GM23338 (cell line): Measurements from ENCODE around the gene SLC29A1.

Source experiments
- CREB1 ChIP-seq: fragments of 250-450 bp; sonication (Bioruptor Pico); IDR thresholded peaks from 2 replicates; pipeline ENCODE4 v1.5.0; 2020; ENCODE audit warnings: low read depth, mild to moderate bottlenecking, moderate library complexity
- POLR2AphosphoS5 ChIP-seq: IDR thresholded peaks from 2 replicates; pipeline ENCODE4 v1.6.1; 2016; ENCODE audit warnings: antibody characterized with exemption, low read depth
- TF ChIP-seq, protein P1 (sequence below): IDR thresholded peaks from one replicate; pipeline ENCODE4 v1.6.1; 2018; ENCODE audit warnings: antibody characterized with exemption; ENCODE audit not compliant: unreplicated experiment
- TF ChIP-seq, protein P2 (sequence below), 2 experiments: fragments of 200-600 bp in 1 of 2; sonication (generic) in 1 of 2; conservative IDR thresholded peaks; 2 replicates each; pipeline versions ENCODE4 v1.5.1 to v1.6.1; 2016 to 2017; ENCODE audit warnings: antibody characterized with exemption in 2 of 2, low read depth in 2 of 2, mild to moderate bottlenecking in 2 of 2, moderate library complexity in 1 of 2

DNA sequence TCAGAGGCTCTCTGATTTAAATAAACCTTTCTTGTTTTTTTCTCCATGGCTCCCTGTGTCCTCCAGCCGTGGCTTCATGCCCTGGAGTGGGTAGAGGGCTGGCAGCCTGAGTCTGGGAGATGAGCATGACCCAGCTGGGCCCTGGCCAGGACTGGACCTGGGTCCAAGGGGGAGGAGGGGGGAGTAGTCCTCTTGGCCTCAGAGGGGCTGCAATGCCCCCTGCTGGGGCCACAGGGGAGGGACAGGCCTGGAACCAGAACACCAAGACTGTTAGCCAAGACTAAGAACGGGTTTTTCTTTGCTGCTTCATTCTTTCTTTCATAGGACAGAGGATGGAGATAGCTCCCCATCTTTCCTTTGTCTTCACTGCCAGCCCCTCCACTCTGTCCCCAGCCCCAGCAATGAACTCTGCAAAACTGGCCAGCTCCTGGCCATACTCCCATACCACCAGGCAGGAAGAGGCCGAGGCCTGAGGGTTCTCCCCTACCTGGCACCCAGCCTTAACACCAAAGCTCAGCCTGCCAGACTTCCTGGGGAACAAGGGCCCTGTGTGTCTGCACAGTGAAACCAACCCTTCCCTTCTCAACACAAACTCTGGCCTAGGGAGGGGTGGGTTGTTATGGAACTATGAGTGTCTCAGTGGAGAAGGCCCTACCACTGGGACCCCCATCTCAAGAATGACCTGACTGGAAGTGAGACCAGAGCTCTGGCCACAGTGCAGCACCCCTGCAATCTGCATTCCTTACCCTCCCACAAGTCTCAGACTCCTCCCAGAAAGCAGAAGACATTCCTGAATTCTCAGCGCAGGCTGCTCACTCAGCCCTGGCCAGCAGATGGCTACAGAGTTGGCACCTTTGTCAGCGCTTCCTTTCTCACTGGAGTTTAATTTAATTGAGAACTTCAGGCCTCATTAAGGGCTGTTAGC, 11.0 kb downstream of the SLC29A1 start:
- TF ChIP-seq, protein P1, sequence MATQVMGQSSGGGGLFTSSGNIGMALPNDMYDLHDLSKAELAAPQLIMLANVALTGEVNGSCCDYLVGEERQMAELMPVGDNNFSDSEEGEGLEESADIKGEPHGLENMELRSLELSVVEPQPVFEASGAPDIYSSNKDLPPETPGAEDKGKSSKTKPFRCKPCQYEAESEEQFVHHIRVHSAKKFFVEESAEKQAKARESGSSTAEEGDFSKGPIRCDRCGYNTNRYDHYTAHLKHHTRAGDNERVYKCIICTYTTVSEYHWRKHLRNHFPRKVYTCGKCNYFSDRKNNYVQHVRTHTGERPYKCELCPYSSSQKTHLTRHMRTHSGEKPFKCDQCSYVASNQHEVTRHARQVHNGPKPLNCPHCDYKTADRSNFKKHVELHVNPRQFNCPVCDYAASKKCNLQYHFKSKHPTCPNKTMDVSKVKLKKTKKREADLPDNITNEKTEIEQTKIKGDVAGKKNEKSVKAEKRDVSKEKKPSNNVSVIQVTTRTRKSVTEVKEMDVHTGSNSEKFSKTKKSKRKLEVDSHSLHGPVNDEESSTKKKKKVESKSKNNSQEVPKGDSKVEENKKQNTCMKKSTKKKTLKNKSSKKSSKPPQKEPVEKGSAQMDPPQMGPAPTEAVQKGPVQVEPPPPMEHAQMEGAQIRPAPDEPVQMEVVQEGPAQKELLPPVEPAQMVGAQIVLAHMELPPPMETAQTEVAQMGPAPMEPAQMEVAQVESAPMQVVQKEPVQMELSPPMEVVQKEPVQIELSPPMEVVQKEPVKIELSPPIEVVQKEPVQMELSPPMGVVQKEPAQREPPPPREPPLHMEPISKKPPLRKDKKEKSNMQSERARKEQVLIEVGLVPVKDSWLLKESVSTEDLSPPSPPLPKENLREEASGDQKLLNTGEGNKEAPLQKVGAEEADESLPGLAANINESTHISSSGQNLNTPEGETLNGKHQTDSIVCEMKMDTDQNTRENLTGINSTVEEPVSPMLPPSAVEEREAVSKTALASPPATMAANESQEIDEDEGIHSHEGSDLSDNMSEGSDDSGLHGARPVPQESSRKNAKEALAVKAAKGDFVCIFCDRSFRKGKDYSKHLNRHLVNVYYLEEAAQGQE: no peak
- TF ChIP-seq, protein P2, sequence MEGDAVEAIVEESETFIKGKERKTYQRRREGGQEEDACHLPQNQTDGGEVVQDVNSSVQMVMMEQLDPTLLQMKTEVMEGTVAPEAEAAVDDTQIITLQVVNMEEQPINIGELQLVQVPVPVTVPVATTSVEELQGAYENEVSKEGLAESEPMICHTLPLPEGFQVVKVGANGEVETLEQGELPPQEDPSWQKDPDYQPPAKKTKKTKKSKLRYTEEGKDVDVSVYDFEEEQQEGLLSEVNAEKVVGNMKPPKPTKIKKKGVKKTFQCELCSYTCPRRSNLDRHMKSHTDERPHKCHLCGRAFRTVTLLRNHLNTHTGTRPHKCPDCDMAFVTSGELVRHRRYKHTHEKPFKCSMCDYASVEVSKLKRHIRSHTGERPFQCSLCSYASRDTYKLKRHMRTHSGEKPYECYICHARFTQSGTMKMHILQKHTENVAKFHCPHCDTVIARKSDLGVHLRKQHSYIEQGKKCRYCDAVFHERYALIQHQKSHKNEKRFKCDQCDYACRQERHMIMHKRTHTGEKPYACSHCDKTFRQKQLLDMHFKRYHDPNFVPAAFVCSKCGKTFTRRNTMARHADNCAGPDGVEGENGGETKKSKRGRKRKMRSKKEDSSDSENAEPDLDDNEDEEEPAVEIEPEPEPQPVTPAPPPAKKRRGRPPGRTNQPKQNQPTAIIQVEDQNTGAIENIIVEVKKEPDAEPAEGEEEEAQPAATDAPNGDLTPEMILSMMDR (conservative IDR thresholded peaks at IDR 0.05; ENCODE audit: low read depth in 2 of 2): peak; percentile 67 to 77
- TF ChIP-seq CREB1 (no peak), POLR2AphosphoS5 (no peak)
